ENCODE results near the gene SLC29A4. TPM values are rescaled to one million over a fixed set of nuclear protein-coding genes. Genes with fewer than 3 reads are reported as not detected.
A peak's percentile ranks its signal among the peaks of the same experiment; 100 is the strongest.
"Not testable (repeated sequence)": the region's sequence is repeated elsewhere in the genome, so short reads cannot be mapped to it uniquely, and the experiment has no call there.

The SLC29A4 gene
- total RNA-seq, 6 donors from 2014 or later: 0.39 to 10.5 (median 1.4) TPM

DNA sequence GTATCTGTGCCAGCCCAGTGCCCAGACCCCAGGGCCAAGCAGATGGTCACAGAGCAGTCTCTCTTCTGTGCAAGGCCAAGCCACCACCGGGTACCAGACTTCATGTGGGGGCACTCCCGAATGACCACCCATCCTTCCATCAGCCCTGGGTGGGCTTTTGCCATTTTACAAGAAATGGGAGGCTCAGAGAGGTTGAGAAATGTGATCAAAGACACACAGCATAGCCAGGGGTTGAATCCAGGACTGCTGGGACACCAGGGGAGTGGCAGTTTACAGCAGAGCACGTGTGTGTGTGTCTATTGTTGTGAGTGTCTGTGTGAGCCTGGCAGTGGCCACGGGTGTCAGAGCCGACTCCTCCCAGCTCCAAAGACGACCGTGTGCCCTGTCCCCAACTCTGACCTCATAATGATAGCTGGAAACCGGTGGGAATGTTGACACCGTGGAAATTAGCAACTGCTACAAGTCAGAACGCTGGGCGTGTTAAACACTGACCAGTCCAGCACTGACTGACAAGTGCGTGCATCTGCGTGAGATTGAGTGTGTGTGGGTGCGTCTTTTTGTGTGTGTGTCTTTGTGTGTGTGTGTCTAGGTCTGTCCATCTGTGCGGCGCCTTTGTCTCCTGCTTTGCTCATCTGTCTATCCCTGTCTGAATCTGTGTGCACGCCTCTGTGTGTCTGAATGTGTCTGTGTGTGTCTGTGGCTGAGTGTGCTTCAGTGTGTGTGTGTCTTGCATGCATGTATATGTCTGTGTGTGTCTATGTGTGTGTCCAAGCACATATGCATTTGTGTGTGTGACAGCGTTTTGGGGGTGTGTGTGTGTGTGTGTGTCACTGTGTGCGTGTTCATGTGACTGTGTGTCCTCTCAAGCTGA, 17.2 kb upstream of the SLC29A4 start:
- no peak overlapping the region for H3K27ac ChIP-seq
- ATAC-seq (ENCODE audit: low FRiP score in 2 of 2): no peak

DNA sequence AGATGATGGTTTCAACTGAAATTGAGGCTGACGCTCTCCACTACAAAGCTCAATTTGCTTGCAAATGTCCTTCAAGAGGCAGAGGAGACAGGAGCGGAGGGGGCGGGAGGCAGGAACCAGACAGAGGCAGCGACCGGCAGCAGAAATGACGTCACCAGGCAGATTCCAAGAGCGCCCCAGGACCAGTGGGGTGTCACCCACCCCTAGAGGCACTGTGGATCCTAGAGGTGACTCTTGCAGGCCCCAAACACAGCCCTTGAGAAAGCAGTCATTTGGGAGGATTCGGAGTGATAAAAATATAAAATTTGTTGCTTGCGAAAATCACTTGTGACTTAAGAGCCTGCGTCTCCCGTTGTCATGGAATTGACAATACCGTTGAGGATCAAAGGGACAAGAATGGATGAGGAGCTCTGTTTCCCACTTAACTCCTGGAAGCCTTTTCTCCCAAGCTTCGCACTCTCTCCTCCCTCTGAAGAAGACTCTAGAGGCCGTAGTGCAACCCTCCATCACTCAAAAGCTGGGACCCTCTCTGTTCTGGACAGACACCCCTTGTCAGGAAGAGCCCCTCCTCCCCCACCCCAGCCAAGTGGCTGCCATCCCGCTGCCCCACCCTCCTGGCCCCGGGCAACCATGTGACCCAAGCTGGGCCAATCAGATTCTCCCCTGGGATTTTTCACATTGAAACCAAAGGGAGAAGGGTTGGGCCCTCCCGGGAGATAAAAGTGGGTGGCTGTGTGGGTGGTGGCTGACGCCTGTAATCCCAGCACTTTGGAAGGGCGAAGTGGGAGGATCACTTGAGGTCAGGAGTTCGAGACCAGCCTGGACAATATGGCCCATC, 16.3 kb upstream of the SLC29A4 start:
- no peaks in the 10 kb centered on the region for H3K36me3 ChIP-seq
- 70 to 75% methylated on average over 13 to 20 of the region's 20 CpGs for WGBS, 2 donors
- ATAC-seq (ENCODE audit: low FRiP score in 2 of 2): no peak

More for the DNA sequence above, 17.2 kb upstream of the SLC29A4 start:
- Histone ChIP-seq H3K4me3 (no peak overlapping the region), H3K36me3 (no peaks in the 10 kb centered on the region), H3K4me1 (peaks cover 0 to 3% (median 0%) of the 10 kb centered on the region in 4 donors), H3K27me3 (no peaks in the 10 kb centered on the region), H3K9me3 (no peaks in the 10 kb centered on the region)
- TF ChIP-seq, protein P1, sequence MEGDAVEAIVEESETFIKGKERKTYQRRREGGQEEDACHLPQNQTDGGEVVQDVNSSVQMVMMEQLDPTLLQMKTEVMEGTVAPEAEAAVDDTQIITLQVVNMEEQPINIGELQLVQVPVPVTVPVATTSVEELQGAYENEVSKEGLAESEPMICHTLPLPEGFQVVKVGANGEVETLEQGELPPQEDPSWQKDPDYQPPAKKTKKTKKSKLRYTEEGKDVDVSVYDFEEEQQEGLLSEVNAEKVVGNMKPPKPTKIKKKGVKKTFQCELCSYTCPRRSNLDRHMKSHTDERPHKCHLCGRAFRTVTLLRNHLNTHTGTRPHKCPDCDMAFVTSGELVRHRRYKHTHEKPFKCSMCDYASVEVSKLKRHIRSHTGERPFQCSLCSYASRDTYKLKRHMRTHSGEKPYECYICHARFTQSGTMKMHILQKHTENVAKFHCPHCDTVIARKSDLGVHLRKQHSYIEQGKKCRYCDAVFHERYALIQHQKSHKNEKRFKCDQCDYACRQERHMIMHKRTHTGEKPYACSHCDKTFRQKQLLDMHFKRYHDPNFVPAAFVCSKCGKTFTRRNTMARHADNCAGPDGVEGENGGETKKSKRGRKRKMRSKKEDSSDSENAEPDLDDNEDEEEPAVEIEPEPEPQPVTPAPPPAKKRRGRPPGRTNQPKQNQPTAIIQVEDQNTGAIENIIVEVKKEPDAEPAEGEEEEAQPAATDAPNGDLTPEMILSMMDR (IDR thresholded peaks at IDR 0.05): no peak
- TF ChIP-seq POLR2AphosphoS5 (IDR thresholded peaks at IDR 0.05): no peak
- TF ChIP-seq POLR2A (IDR thresholded peaks at IDR 0.05): no peak
- TF ChIP-seq EP300 (IDR thresholded peaks at IDR 0.05): no peak
- DNase-seq: no peak
- 65 to 79% methylated on average over 18 to 19 of the region's 19 CpGs for WGBS, 2 donors

DNA sequence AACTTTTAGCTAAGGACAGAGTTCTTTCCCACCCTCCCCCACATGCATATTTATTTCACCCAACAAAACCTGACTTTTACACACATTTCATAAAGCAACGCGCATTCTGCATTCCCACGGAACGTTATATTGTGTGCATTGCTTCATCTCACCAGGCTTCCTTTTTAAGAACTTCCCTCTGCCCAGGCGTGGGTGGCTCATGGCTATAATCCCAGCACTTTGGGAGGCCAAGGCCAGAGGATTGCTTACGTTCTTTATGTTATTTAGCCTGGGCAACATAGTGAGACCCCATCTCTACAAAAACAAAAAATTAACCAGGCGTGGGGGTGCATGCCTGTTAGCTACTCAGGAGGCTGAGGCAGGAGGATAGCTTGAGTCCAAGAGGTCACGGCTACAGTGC, 14.9 kb upstream of the SLC29A4 start:
- not testable (repeated sequence) for DNase-seq; H3K27ac ChIP-seq; H3K4me3 ChIP-seq; H3K27me3 ChIP-seq; ATAC-seq (ENCODE audit: low FRiP score in 2 of 2); H3K36me3 ChIP-seq; H3K9me3 ChIP-seq; H3K4me1 ChIP-seq
- 71 to 78% methylated on average over 8 of the region's 8 CpGs for WGBS, 2 donors

More for the DNA sequence above, 16.3 kb upstream of the SLC29A4 start:
- TF ChIP-seq POLR2AphosphoS5 (IDR thresholded peaks at IDR 0.05) (no peak), POLR2A (IDR thresholded peaks at IDR 0.05) (no peak), EP300 (IDR thresholded peaks at IDR 0.05) (no peak)
- no peak overlapping the region for H3K4me3 ChIP-seq
- H3K27ac ChIP-seq: no peak overlapping the region
- H3K27me3 ChIP-seq: no peaks in the 10 kb centered on the region
- H3K4me1 ChIP-seq: peaks cover 0 to 3% (median 0%) of the 10 kb centered on the region in 4 donors
- no peaks in the 10 kb centered on the region for H3K9me3 ChIP-seq
- DNase-seq: no peak

DNA sequence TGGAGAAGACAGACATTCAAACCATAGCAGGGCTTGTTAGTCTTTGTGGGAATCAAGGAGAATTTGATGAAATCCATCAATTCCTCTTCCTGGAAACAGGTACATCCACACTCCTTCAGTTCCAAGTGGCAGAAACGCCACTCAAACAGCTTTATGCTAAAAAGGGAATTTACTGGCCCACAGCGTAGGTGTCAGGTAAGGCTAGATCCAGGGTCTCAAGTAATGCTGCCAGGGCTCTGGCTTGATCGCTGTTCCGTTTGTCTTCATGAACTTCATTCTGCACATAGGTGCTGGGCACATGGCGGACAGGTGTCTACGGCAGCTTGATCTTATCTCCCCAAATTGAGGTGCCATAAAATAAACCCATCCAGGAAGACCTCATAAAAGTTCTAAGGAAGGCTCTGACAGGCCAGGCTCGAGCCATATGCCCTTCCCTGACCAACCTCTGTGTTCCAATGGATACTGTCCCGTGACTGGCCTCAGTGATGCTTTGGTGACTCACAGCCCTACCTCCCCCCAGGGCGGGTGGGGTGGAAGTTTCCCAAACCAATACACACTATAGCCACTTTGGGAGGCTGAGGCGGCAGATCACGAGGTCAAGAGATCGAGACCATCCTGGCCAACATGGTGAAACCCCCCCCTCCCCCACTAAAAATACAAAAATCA, 12.6 kb upstream of the SLC29A4 start:
- H3K4me1 ChIP-seq; H3K4me3 ChIP-seq; H3K27me3 ChIP-seq; H3K27ac ChIP-seq; ATAC-seq (ENCODE audit: low FRiP score in 2 of 2); H3K36me3 ChIP-seq; DNase-seq; H3K9me3 ChIP-seq: not testable (repeated sequence)
- 78 to 82% methylated on average over 6 to 12 of the region's 12 CpGs for WGBS, 2 donors

DNA sequence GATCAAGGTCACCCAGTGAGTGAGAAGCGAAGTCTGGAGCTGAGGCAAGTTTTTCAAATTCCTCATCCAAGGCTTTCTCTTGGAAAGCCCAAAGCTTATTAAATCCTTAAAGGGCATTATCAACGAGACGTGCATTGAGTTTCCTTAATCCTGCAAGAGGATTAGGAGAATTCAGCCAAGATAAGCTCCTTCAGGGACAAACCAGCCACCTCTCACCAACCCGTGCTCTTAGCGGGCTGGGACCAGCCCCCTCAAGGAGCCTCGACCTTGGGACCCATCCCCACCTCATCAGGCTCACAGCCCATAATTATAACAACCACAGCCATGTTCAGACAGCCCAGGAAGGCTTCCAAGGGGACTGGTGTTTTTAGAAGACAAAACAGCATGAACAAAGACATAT, 12.0 kb upstream of the SLC29A4 start:
- 33 to 49% methylated on average over 3 to 6 of the region's 6 CpGs for WGBS, 2 donors
- H3K27ac ChIP-seq: no peak overlapping the region

DNA sequence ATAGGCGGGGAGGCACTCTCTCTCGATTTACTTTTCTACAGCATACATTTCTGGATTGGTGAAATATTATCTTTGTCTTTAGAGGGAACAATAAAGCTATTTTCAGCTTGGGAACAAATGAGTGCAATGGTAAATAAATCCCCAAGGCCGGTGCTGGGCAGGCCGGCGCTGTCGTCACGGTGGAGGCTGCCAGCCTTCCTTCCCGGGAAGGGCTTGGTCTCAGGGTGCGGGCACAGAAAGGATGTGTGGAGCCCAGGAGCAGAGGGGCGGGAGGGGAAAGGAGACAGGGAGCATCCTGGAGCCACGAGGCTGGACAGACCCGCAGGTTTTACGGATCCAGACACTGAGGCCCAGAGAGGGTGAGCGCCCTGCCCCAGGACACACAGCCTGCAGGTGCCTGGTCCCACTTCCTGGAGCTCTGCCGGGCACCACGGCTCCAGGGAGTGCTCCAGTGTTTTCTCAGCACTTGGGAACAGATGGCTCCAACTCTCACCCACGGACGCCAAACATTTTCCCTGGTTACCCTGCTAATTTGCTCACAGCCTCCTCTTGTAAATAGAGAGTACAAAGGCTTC, 8.8 kb upstream of the SLC29A4 start:
- 54 to 64% methylated on average over 14 to 18 of the region's 18 CpGs for WGBS, 2 donors
- not testable (repeated sequence) for H3K4me1 ChIP-seq, DNase-seq, H3K4me3 ChIP-seq, H3K27me3 ChIP-seq, H3K27ac ChIP-seq, H3K36me3 ChIP-seq, H3K9me3 ChIP-seq
- ATAC-seq (ENCODE audit: low FRiP score in 2 of 2): peak in 1 of 2 donors; percentile 37

More for the DNA sequence above, 12.0 kb upstream of the SLC29A4 start:
- no peak for DNase-seq
- Histone ChIP-seq H3K4me3 (no peak overlapping the region), H3K9me3 (no peaks in the 10 kb centered on the region), H3K4me1 (peaks cover 0 to 7% (median 2%) of the 10 kb centered on the region in 4 donors), H3K36me3 (no peaks in the 10 kb centered on the region), H3K27me3 (no peaks in the 10 kb centered on the region)
- ATAC-seq (ENCODE audit: low FRiP score in 2 of 2): no peak
- TF ChIP-seq POLR2A (IDR thresholded peaks at IDR 0.05) (no peak), EP300 (IDR thresholded peaks at IDR 0.05) (no peak), POLR2AphosphoS5 (IDR thresholded peaks at IDR 0.05) (no peak)
- TF ChIP-seq, protein P1 (IDR thresholded peaks at IDR 0.05): no peak
